ENCODE results near the gene EIPR1.

The EIPR1 gene

GRCh38 chr2:3142961-3143571 lies 234.6 kb downstream of the EIPR1 start:
- DNase-seq = no peak

- no peak for DNase-seq
Measured at GRCh38 chr2:3142210-3142609, 235.4 kb downstream of the EIPR1 start.

- DNase-seq = no peak
Measured at GRCh38 chr2:3141696-3142095, 235.9 kb downstream of the EIPR1 start.

GRCh38 chr2:3139906-3140305 lies 237.7 kb downstream of the EIPR1 start:
- no peak for DNase-seq
